ENCODE results near the gene KRTAP8-1.

The KRTAP8-1 gene

DNA sequence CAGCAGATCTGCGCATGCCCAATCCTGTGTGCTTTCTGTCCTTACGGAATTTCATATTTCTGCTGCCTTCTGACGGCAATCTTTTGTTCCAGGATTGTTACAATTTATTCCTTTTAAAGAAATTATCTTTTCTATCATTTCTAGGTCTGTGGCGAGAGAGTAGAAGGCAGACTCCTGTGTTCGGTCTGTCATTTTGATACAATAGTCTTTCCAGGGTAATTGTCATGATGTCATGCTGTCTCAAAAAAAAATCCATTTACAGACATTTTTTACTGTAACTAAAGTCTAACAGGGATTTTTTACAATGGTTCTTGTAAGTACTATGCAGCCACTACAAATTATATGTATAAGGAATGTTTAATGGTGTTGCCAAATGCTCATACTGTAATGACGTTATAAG lies 25.5 kb upstream of the KRTAP8-1 start:
- TF ChIP-seq PPARA (CRISPR knock-in tag; IDR thresholded peaks at IDR 0.05; ENCODE audit: borderline replicate concordance) (no peak), ZFP3 (CRISPR knock-in tag; IDR thresholded peaks at IDR 0.05) (no peak), RARB (CRISPR knock-in tag; IDR thresholded peaks at IDR 0.05) (no peak), CSDC2 (CRISPR knock-in tag; IDR thresholded peaks at IDR 0.05) (no peak), GLIS3 (CRISPR knock-in tag; IDR thresholded peaks at IDR 0.05) (no peak), TOX (CRISPR knock-in tag; IDR thresholded peaks at IDR 0.05; ENCODE audit: borderline replicate concordance) (no peak)
- no peak for ATAC-seq

DNA sequence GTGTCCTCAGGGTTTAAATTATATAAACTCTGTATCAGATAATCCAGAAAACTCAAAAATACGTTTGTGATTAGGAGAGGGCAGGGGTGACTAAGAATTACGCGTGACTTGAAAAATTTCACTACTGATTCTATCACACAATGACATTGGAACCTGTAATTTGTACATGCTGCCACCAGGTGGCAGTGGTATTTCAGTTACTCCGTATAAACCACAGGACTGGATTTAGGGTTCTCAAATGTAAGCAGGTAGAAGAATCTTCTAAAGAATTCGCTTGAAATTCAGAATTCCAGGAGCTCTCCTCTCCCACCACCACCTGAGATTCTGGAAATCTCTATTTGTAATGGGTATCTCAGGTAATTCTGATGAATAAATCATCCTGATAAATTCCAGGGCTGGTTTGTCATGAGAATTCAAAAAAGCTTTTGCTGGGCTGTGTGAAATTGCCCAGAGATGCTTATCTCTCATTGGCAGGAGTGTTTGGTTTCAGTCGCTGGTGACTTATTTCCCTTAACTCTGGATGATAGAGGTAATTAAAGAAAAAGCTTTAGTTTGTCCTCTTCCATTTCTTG lies 18.2 kb upstream of the KRTAP8-1 start:
- no peak for ATAC-seq
- TF ChIP-seq ARNTL (CRISPR knock-in tag; IDR thresholded peaks at IDR 0.05; ENCODE audit: borderline replicate concordance, low read depth) (no peak), BACH2 (CRISPR knock-in tag; IDR thresholded peaks at IDR 0.05; ENCODE audit: borderline replicate concordance) (no peak), SNAI2 (CRISPR knock-in tag; IDR thresholded peaks at IDR 0.05) (no peak), ZFP3 (CRISPR knock-in tag; IDR thresholded peaks at IDR 0.05) (no peak), ZNF70 (CRISPR knock-in tag; IDR thresholded peaks at IDR 0.05) (no peak), ZNF565 (CRISPR knock-in tag; conservative IDR thresholded peaks at IDR 0.05; ENCODE audit: low read depth) (no peak)

DNA sequence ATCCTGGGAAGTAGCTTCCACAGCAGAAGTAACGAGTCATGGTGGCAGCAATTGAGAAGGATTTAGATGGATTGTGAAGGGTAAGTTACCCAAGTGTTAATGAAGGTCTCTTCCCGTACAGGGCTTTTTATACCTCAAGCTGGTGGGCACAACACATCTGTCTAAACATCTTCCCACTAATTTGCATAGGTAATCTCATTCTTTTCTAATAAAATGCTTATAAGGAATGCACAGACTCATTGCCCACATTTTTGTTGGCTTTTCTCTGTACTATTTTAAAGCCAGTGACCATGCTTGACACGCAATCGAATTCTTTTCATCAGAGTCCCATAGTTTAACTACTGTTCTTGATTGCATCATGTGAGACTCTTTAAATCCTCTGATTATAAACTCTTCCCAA lies 16.6 kb upstream of the KRTAP8-1 start, which contains the start of gene KRTAP7-1:
Gene KRTAP7-1, minus strand, starts transcription at position 101 of the 400 bp plus-strand sequence. Its CDS starts 61 bp downstream, at position 40.
- no peak for ATAC-seq
- no peak for TF ChIP-seq ISL1 (CRISPR knock-in tag; IDR thresholded peaks at IDR 0.05)
- TF ChIP-seq ZNF70 (CRISPR knock-in tag; IDR thresholded peaks at IDR 0.05): no peak
- TF ChIP-seq ZFP3 (CRISPR knock-in tag; IDR thresholded peaks at IDR 0.05): no peak
- TF ChIP-seq, protein P1, sequence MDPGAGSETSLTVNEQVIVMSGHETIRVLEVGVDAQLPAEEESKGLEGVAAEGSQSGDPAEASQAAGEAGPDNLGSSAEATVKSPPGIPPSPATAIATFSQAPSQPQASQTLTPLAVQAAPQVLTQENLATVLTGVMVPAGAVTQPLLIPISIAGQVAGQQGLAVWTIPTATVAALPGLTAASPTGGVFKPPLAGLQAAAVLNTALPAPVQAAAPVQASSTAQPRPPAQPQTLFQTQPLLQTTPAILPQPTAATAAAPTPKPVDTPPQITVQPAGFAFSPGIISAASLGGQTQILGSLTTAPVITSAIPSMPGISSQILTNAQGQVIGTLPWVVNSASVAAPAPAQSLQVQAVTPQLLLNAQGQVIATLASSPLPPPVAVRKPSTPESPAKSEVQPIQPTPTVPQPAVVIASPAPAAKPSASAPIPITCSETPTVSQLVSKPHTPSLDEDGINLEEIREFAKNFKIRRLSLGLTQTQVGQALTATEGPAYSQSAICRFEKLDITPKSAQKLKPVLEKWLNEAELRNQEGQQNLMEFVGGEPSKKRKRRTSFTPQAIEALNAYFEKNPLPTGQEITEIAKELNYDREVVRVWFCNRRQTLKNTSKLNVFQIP (CRISPR knock-in tag; IDR thresholded peaks at IDR 0.05; ENCODE audit: borderline replicate concordance, low read depth): no peak
- TF ChIP-seq ZNF565 (CRISPR knock-in tag; conservative IDR thresholded peaks at IDR 0.05; ENCODE audit: low read depth): no peak
- no peak for TF ChIP-seq CSDC2 (CRISPR knock-in tag; IDR thresholded peaks at IDR 0.05)
- no peak for TF ChIP-seq TSHZ2 (CRISPR knock-in tag; IDR thresholded peaks at IDR 0.05)
- TF ChIP-seq GLIS3 (CRISPR knock-in tag; IDR thresholded peaks at IDR 0.05): no peak
- TF ChIP-seq PPARA (CRISPR knock-in tag; IDR thresholded peaks at IDR 0.05; ENCODE audit: borderline replicate concordance): no peak
- no peak for TF ChIP-seq ARNTL (CRISPR knock-in tag; IDR thresholded peaks at IDR 0.05; ENCODE audit: borderline replicate concordance, low read depth)
- TF ChIP-seq, protein P2, sequence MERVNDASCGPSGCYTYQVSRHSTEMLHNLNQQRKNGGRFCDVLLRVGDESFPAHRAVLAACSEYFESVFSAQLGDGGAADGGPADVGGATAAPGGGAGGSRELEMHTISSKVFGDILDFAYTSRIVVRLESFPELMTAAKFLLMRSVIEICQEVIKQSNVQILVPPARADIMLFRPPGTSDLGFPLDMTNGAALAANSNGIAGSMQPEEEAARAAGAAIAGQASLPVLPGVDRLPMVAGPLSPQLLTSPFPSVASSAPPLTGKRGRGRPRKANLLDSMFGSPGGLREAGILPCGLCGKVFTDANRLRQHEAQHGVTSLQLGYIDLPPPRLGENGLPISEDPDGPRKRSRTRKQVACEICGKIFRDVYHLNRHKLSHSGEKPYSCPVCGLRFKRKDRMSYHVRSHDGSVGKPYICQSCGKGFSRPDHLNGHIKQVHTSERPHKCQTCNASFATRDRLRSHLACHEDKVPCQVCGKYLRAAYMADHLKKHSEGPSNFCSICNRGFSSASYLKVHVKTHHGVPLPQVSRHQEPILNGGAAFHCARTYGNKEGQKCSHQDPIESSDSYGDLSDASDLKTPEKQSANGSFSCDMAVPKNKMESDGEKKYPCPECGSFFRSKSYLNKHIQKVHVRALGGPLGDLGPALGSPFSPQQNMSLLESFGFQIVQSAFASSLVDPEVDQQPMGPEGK (CRISPR knock-in tag; IDR thresholded peaks at IDR 0.05; ENCODE audit: borderline replicate concordance): no peak
- TF ChIP-seq, protein P3, sequence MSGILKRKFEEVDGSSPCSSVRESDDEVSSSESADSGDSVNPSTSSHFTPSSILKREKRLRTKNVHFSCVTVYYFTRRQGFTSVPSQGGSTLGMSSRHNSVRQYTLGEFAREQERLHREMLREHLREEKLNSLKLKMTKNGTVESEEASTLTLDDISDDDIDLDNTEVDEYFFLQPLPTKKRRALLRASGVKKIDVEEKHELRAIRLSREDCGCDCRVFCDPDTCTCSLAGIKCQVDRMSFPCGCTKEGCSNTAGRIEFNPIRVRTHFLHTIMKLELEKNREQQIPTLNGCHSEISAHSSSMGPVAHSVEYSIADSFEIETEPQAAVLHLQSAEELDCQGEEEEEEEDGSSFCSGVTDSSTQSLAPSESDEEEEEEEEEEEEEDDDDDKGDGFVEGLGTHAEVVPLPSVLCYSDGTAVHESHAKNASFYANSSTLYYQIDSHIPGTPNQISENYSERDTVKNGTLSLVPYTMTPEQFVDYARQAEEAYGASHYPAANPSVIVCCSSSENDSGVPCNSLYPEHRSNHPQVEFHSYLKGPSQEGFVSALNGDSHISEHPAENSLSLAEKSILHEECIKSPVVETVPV (CRISPR knock-in tag; IDR thresholded peaks at IDR 0.05): no peak
- no peak for TF ChIP-seq ZC3H10 (CRISPR knock-in tag; IDR thresholded peaks at IDR 0.05)
- no peak for TF ChIP-seq TOX (CRISPR knock-in tag; IDR thresholded peaks at IDR 0.05; ENCODE audit: borderline replicate concordance)
- no peak for TF ChIP-seq ZFP30 (CRISPR knock-in tag; IDR thresholded peaks at IDR 0.05)
- no peak for TF ChIP-seq BACH2 (CRISPR knock-in tag; IDR thresholded peaks at IDR 0.05; ENCODE audit: borderline replicate concordance)
- TF ChIP-seq ZNF8 (CRISPR knock-in tag; IDR thresholded peaks at IDR 0.05): no peak
- TF ChIP-seq CREB5 (CRISPR knock-in tag; IDR thresholded peaks at IDR 0.05; ENCODE audit: low read depth): no peak
